K562 (cell line): ENCODE data around the gene SMIM12. TPM values are rescaled to one million over a fixed set of nuclear protein-coding genes. Genes with fewer than 3 reads are reported as not detected.
A peak's percentile ranks its signal among the peaks of the same experiment; 100 is the strongest.

Experiments used
- BRF1 ChIP-seq: IDR thresholded peaks from 3 replicates; pipeline ENCODE4 v1.6.1; 2011; ENCODE audit warnings: borderline replicate concordance, mild to moderate bottlenecking; ENCODE audit not compliant: insufficient read length; ENCODE audit errors: extremely low read depth
- CBX2 ChIP-seq: fragments of 200-600 bp; sonication (generic); IDR thresholded peaks from one replicate; pipeline ENCODE4 v1.6.1; 2012; ENCODE audit warnings: mild to moderate bottlenecking, low read length, inconsistent platforms; ENCODE audit not compliant: insufficient read depth, poor library complexity, severe bottlenecking
- ETS2 ChIP-seq: IDR thresholded peaks from 2 replicates; pipeline ENCODE4 v1.6.1; 2016; ENCODE audit warnings: borderline replicate concordance, missing genetic modification characterization, mild to moderate bottlenecking, moderate library complexity, missing compliant biosample characterization; ENCODE audit not compliant: poor library complexity, severe bottlenecking
- MCM7 ChIP-seq, 2 experiments: fragments of 450-650 bp; IDR thresholded peaks; 2 replicates each; pipeline ENCODE4 v1.6.1; 2016 to 2018
- MYC ChIP-seq, 2 experiments: fragments of 250-450 bp in 1 of 2; sonication (Bioruptor Pico) in 1 of 2; IDR thresholded peaks; 2 replicates each; pipeline versions ENCODE4 v1.5.1 to v1.6.1; 2012 to 2021; ENCODE audit warnings: low read depth in 2 of 2, borderline replicate concordance in 1 of 2, improper control_type of control experiment in 1 of 2, low read length in 1 of 2, mild to moderate bottlenecking in 1 of 2, moderate library complexity in 1 of 2
- NR2F6 ChIP-seq: fragments of 450-650 bp; formaldehyde crosslinking; IDR thresholded peaks from 2 replicates; pipeline ENCODE4 v1.4.0; 2020; ENCODE audit warnings: mild to moderate bottlenecking
- POLR2AphosphoS2 ChIP-seq: IDR thresholded peaks from 2 replicates; pipeline ENCODE4 v1.6.1; 2012; ENCODE audit warnings: low read length, improper control_type of control experiment
- RFX5 ChIP-seq: IDR thresholded peaks from 2 replicates; pipeline ENCODE4 v1.6.1; 2011; ENCODE audit warnings: low read depth, mild to moderate bottlenecking, improper control_type of control experiment, low read length
- ZBTB8A ChIP-seq: fragments of 450-650 bp; IDR thresholded peaks from 2 replicates; pipeline ENCODE4 v1.6.1; 2018; ENCODE audit warnings: mild to moderate bottlenecking, moderate library complexity; ENCODE audit not compliant: partially characterized antibody
- ZNF212 ChIP-seq: fragments of 450-650 bp; formaldehyde crosslinking; IDR thresholded peaks from 2 replicates; pipeline ENCODE4 v1.4.0; 2020; ENCODE audit warnings: mild to moderate bottlenecking
- ZNF263 ChIP-seq: sonication (generic); formaldehyde crosslinking; IDR thresholded peaks from 2 replicates; pipeline ENCODE4 v1.8.0; 2022; ENCODE audit warnings: mild to moderate bottlenecking, missing genetic modification reagents, borderline replicate concordance
- ZNF408 ChIP-seq: fragments of 250-450 bp; sonication (Bioruptor Pico); IDR thresholded peaks from 2 replicates; pipeline ENCODE4 v1.4.0; 2020; ENCODE audit warnings: low read depth, mild to moderate bottlenecking, moderate library complexity
- ZNF57 ChIP-seq: fragments of 450-650 bp; formaldehyde crosslinking; IDR thresholded peaks from 2 replicates; pipeline ENCODE4 v1.4.0; 2020; ENCODE audit warnings: mild to moderate bottlenecking, moderate library complexity
- polyA plus RNA-seq, 8 experiments: library from polyadenylated mRNA; depleted of rRNA in 4 of 8; stranded (reverse) in 5 of 8; unstranded in 3 of 8; fragments of >200 nt; fragmentation: Nextera tagmentation in 2 of 8; fragmentation: Illumina TruSeq in 1 of 8; extraction: Ambion mirVana in 2 of 8; extraction: Trizol in 1 of 8; gene quantifications; 2 replicates each; pipeline versions ENCODE4 v1.2.1 to v1.2.3, GENCODE V29; 2011 to 2014; ENCODE audit warnings: inconsistent platforms in 1 of 8, missing spikeins in 1 of 8
- total RNA-seq, 7 experiments: library from RNA; depleted of rRNA in 6 of 7; stranded (reverse); fragments of >200 nt in 6 of 7; fragmentation: Illumina TruSeq in 2 of 7; extraction: Trizol in 2 of 7; gene quantifications; 2 replicates each; pipeline versions ENCODE4 v1.2.1 to v1.2.3, GENCODE V29; 2011 to 2021; ENCODE audit warnings: low replicate concordance in 1 of 7
- TF ChIP-seq, protein P1 (sequence below), 2 experiments: fragments of 450-650 bp in 1 of 2; sonication (generic) in 1 of 2; formaldehyde crosslinking; conservative IDR thresholded peaks; 2 replicates each; pipeline versions ENCODE4 v1.4.0 to v1.8.1; 2020 to 2022; ENCODE audit warnings: mild to moderate bottlenecking in 1 of 2, missing genetic modification reagents in 1 of 2
- TF ChIP-seq, protein P2 (sequence below): sonication (generic); formaldehyde crosslinking; IDR thresholded peaks from 2 replicates; pipeline ENCODE4 v1.8.0; 2022; ENCODE audit warnings: mild to moderate bottlenecking, low read depth, missing genetic modification reagents
- TF ChIP-seq, protein P3 (sequence below): fragments of 250-450 bp; sonication (Bioruptor Pico); IDR thresholded peaks from 2 replicates; pipeline ENCODE4 v1.8.0; 2022; ENCODE audit warnings: moderate library complexity, mild to moderate bottlenecking, inconsistent platforms
- TF ChIP-seq, protein P4 (sequence below): fragments of 250-450 bp; sonication (Bioruptor Pico); IDR thresholded peaks from 2 replicates; pipeline ENCODE4 v1.4.0; 2020

SMIM12 gene
- total and polyA plus RNA-seq, 9 of the 15 experiments (the other 6 are each of a cell fraction or from before 2014, with no cell fraction given), result 51.7 to 112 (median 63.9) TPM

DNA sequence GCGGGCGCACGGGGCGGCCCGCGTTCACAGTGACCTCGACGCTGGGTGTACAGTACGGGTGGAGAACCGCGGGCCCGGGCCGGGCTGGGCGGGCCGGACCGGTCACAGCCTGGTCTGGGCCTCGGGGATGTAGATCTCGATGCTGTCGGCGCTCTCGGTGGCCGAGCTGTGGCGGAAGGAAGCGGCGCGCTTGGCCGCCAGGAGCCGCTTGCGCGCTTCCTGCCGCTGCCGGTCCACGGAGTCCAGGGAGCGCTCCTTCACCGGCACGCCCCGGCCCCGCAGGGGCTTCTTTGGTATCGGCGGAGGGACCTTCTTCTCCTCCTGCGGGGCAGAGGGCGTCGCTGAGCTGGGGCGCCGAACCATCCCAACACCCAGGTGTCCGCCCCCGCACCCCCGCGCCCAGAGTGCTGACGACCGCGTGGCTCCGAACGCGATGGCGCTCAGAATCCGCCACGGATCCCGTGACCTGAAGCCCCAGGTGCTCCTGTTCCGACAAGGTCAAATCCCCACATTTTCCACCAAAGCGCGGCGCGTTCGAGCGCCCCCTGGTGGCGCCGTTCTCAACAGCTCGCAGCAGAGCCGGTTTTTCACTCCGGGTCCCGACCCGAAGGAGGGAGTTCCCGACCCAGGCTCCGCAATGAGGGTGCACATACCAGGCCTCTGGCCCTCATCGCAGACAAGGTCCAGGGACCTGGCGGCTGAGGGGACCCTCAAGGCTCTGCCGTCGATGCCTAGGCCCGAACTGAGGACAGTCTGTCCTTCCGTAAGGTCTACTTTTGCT is 6.6 kb upstream of the SMIM12 start (continued):
- TF ChIP-seq, protein P1, sequence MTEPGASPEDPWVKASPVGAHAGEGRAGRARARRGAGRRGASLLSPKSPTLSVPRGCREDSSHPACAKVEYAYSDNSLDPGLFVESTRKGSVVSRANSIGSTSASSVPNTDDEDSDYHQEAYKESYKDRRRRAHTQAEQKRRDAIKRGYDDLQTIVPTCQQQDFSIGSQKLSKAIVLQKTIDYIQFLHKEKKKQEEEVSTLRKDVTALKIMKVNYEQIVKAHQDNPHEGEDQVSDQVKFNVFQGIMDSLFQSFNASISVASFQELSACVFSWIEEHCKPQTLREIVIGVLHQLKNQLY (CRISPR knock-in tag; conservative IDR thresholded peaks at IDR 0.05), result no peak
- TF ChIP-seq POLR2AphosphoS2 (no peak), ETS2 (no peak), NR2F6 (CRISPR knock-in tag) (no peak), BRF1 (no peak), ZNF57 (CRISPR knock-in tag) (no peak), ZNF408 (no peak), RFX5 (no peak), ZBTB8A (no peak), ZNF212 (no peak), MYC (IDR thresholded peaks at IDR 0.05; ENCODE audit: low read depth, low read length) (peak; percentile 92), MYC (CRISPR knock-in tag; IDR thresholded peaks at IDR 0.05; ENCODE audit: borderline replicate concordance, low read depth) (0 out of 2 replicates have a peak, but pooled peaks have one; percentile 54), ZNF263 (CRISPR knock-in tag) (0 out of 2 replicates have a peak, but pooled peaks have one; percentile 14), CBX2 (no peak), MCM7 (IDR thresholded peaks at IDR 0.05) (no peak)
- TF ChIP-seq, protein P2, sequence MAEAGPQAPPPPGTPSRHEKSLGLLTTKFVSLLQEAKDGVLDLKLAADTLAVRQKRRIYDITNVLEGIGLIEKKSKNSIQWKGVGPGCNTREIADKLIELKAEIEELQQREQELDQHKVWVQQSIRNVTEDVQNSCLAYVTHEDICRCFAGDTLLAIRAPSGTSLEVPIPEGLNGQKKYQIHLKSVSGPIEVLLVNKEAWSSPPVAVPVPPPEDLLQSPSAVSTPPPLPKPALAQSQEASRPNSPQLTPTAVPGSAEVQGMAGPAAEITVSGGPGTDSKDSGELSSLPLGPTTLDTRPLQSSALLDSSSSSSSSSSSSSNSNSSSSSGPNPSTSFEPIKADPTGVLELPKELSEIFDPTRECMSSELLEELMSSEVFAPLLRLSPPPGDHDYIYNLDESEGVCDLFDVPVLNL (CRISPR knock-in tag), result no peak
- TF ChIP-seq, protein P3, sequence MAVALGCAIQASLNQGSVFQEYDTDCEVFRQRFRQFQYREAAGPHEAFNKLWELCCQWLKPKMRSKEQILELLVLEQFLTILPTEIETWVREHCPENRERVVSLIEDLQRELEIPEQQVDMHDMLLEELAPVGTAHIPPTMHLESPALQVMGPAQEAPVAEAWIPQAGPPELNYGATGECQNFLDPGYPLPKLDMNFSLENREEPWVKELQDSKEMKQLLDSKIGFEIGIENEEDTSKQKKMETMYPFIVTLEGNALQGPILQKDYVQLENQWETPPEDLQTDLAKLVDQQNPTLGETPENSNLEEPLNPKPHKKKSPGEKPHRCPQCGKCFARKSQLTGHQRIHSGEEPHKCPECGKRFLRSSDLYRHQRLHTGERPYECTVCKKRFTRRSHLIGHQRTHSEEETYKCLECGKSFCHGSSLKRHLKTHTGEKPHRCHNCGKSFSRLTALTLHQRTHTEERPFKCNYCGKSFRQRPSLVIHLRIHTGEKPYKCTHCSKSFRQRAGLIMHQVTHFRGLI (CRISPR knock-in tag), result no peak
- TF ChIP-seq, protein P4, sequence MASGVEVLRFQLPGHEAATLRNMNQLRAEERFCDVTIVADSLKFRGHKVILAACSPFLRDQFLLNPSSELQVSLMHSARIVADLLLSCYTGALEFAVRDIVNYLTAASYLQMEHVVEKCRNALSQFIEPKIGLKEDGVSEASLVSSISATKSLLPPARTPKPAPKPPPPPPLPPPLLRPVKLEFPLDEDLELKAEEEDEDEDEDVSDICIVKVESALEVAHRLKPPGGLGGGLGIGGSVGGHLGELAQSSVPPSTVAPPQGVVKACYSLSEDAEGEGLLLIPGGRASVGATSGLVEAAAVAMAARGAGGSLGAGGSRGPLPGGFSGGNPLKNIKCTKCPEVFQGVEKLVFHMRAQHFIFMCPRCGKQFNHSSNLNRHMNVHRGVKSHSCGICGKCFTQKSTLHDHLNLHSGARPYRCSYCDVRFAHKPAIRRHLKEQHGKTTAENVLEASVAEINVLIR (CRISPR knock-in tag), result no peak
